ENCODE measurements around the gene UBL4B. TPM values are rescaled to one million over a fixed set of nuclear protein-coding genes. Genes with fewer than 3 reads are reported as not detected.

The UBL4B gene
- total and polyA plus RNA-seq, 8 donors: not detected

GRCh38 chr1:110091791-110092190, 20.5 kb upstream of the UBL4B start:
- TF ChIP-seq POLR2AphosphoS5 (IDR thresholded peaks at IDR 0.05): no peak
- TF ChIP-seq, protein P1, sequence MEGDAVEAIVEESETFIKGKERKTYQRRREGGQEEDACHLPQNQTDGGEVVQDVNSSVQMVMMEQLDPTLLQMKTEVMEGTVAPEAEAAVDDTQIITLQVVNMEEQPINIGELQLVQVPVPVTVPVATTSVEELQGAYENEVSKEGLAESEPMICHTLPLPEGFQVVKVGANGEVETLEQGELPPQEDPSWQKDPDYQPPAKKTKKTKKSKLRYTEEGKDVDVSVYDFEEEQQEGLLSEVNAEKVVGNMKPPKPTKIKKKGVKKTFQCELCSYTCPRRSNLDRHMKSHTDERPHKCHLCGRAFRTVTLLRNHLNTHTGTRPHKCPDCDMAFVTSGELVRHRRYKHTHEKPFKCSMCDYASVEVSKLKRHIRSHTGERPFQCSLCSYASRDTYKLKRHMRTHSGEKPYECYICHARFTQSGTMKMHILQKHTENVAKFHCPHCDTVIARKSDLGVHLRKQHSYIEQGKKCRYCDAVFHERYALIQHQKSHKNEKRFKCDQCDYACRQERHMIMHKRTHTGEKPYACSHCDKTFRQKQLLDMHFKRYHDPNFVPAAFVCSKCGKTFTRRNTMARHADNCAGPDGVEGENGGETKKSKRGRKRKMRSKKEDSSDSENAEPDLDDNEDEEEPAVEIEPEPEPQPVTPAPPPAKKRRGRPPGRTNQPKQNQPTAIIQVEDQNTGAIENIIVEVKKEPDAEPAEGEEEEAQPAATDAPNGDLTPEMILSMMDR (IDR thresholded peaks at IDR 0.05): no peak
- no peak for TF ChIP-seq EP300 (IDR thresholded peaks at IDR 0.05)
- TF ChIP-seq POLR2A (IDR thresholded peaks at IDR 0.05): no peak
- Histone ChIP-seq H3K4me3 (no peak overlapping the region), H3K4me1 (peaks cover 0 to 9% (median 0%) of the 10 kb centered on the region in 4 donors), H3K27me3 (peaks cover 0 to 39% (median 0%) of the 10 kb centered on the region in 3 donors), H3K27ac (no peak overlapping the region), H3K36me3 (no peaks in the 10 kb centered on the region), H3K9me3 (no peaks in the 10 kb centered on the region)
- 62 to 70% (median 68%) methylated on average over 3 of the region's 3 CpGs for WGBS, 5 donors
- intact Hi-C loops (cut with DNase I; ENCODE audit: low total_unique reads): no loop called here
- DNase-seq: no peak

- Histone ChIP-seq H3K27ac (no peak overlapping the region), H3K4me1 (peaks cover 0 to 6% (median 0%) of the 10 kb centered on the region in 4 donors), H3K27me3 (peaks cover 0 to 51% (median 0%) of the 10 kb centered on the region in 3 donors), H3K9me3 (no peaks in the 10 kb centered on the region), H3K4me3 (no peak overlapping the region), H3K36me3 (no peaks in the 10 kb centered on the region)
- 65 to 86% (median 82%) methylated on average over 2 of the region's 2 CpGs for WGBS, 5 donors
- TF ChIP-seq POLR2A (IDR thresholded peaks at IDR 0.05) (no peak), POLR2AphosphoS5 (IDR thresholded peaks at IDR 0.05) (no peak), EP300 (IDR thresholded peaks at IDR 0.05) (no peak)
- TF ChIP-seq, protein P1 (IDR thresholded peaks at IDR 0.05): no peak
- intact Hi-C loops (cut with DNase I; ENCODE audit: low total_unique reads): no loop called here
- DNase-seq: no peak
Observed at GRCh38 chr1:110092991-110093390, 19.3 kb upstream of the UBL4B start.

DNA sequence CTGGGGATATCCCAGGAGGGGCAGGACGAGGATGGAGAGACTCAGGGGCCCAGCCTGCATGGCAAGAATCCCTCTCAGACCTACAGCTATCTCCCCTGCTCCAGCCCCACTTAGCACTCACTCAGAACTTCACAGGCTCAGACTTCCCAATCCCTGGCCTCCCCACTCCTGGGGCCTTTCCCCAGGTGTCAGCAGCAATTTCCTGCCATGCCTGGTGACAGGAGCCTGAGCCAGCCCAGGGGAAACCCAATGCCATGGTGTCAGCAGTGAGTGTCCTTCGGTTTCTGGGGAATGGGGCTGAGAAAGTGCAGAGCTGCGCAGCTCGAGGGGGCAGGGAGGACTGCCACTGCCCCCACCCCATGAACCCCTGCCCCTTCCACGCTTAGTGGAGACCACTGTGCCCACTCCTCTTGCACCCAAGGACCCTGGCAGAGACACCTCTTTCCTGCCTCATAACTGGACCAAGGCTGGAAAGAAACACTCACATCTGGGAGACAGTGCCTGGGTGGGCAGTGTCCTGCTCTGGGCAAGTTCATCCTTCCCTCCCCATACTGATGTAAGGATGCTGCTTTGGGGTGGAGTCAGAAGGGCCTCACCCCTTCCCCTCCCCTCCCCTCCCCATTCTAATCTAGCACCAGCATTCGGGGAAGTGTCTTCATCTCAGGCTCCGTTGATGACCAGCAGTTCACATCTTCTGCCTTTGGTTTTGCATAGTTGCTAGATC, 17.1 kb upstream of the UBL4B start:
- intact Hi-C loops (cut with DNase I; ENCODE audit: low total_unique reads): no loop called here
- Histone ChIP-seq H3K9me3 (no peaks in the 10 kb centered on the region), H3K4me1 (no peaks in the 10 kb centered on the region), H3K4me3 (no peak overlapping the region), H3K36me3 (no peaks in the 10 kb centered on the region), H3K27me3 (peaks cover 0 to 49% (median 0%) of the 10 kb centered on the region in 3 donors), H3K27ac (no peak overlapping the region)
- WGBS, 5 donors: 34 to 59% (median 52%) methylated on average over 3 to 7 of the region's 7 CpGs
- no peak for DNase-seq
- TF ChIP-seq EP300 (IDR thresholded peaks at IDR 0.05): no peak
- TF ChIP-seq, protein P1 (IDR thresholded peaks at IDR 0.05): no peak
- TF ChIP-seq POLR2AphosphoS5 (IDR thresholded peaks at IDR 0.05): no peak

DNA sequence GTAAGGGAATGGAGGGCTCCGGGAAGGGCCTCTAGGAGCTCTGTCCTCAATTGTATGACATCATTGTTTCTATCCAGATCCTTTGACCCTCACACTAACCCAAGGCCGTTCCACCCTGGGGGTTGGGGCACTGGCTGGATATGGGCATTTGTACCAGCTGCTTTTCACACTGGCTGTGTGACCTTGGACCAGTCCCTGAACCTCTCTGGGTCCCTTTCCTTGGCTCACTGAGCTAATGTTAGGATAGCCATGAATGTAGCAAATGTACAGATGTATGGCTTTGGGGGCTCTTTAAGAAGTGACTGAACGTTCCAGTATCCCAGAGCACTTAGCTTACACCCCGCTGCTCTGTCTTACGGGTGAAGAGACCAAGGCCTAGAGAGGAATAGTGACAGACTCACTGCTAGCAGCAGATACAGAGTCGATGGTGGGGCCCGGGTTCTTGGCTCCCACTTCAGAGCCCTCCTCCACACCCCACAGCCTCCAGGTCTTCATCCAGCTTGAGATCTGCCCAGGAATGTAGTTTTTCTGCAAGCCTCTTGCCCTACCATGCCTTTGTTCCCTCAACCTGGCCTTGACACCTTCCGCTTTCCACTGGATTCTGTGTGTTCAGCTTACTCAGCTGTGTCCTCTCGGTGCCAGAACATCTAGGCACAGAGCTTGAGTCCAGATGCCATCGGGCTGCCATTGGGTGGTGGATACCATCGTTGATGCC, 14.6 kb upstream of the UBL4B start:
- no peak overlapping the region for H3K27ac ChIP-seq
- peaks cover 0 to 51% (median 0%) of the 10 kb centered on the region in 3 donors for H3K27me3 ChIP-seq
- no peaks in the 10 kb centered on the region for H3K9me3 ChIP-seq
- 77 to 87% (median 79%) methylated on average over 11 of the region's 11 CpGs for WGBS, 5 donors
- no peaks in the 10 kb centered on the region for H3K36me3 ChIP-seq
- H3K4me3 ChIP-seq: no peak overlapping the region
- intact Hi-C loops (cut with DNase I; ENCODE audit: low total_unique reads): no loop called here
- DNase-seq: no peak
- no peaks in the 10 kb centered on the region for H3K4me1 ChIP-seq
- TF ChIP-seq, protein P1 (IDR thresholded peaks at IDR 0.05): no peak
- TF ChIP-seq POLR2A (IDR thresholded peaks at IDR 0.05) (no peak), EP300 (IDR thresholded peaks at IDR 0.05) (no peak)

All from stomach (tissue), 9 donors.